Measurements from ENCODE around the gene SPECC1. TPM values are rescaled to one million over a fixed set of nuclear protein-coding genes. Genes with fewer than 3 reads are reported as not detected.

SPECC1 gene
- total RNA-seq, 1 experiment from 2014 or later, result 43.5 TPM

DNA sequence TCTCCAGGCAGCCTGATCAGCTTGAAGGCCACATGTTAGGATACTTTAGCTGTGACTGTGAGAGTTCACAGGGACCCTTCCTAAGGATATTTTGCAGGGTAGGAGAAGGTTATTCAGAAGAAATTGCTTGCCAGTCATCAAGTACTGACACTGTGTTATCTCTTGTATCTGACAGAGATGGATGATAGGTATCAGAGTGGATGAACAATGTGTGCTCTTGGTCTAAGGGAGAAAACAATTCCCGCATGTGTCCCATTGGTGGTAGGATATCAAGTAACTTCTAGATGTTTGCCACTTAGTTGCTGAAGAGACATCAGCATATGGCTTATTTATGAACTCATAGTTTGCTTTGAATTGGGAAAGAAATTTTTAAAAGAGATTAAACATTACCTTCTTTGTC, 219.3 kb downstream of the SPECC1 start:
- Histone ChIP-seq H3K4me1 (ENCODE audit: control insufficient read depth in 1 of 2, insufficient read depth in 2 of 2, low read length in 2 of 2) (0 out of 4 replicates have a peak, but pooled peaks cover 0 to 3% of the 10 kb centered on the region in 2 experiments), H3K27me3 (ENCODE audit: insufficient read depth, low read length) (no peaks in the 10 kb centered on the region), H3K9me3 (ENCODE audit: control insufficient read depth in 1 of 2, insufficient read depth in 1 of 2, low read depth in 1 of 2, low read length in 2 of 2) (no peaks in the 10 kb centered on the region), H3K9ac (ENCODE audit: low read length) (no peak overlapping the region), H3K4me3 (replicated peaks in 1 of 2; ENCODE audit: low read depth in 1 of 2, low read length in 2 of 2) (no peak overlapping the region), H4K20me1 (ENCODE audit: insufficient read depth) (no peaks in the 10 kb centered on the region; the same call in 1 of the 2 replicates), H3K4me2 (ENCODE audit: low read length) (no peak overlapping the region), H3K27ac (ENCODE audit: low read depth, low read length) (no peak overlapping the region), H2AFZ (ENCODE audit: low read depth, low read length, poor library complexity, severe bottlenecking) (no peak overlapping the region), H3K36me3 (ENCODE audit: control insufficient read depth in 1 of 2, insufficient read depth in 2 of 2, low read length in 2 of 2) (peaks cover 0 to 6% of the 10 kb centered on the region in 2 experiments; a peak in 2 of 4 replicates), H3K9me2 (ENCODE audit: insufficient read depth) (no peaks in the 10 kb centered on the region), H3K79me2 (ENCODE audit: insufficient read depth, low read length) (no peaks in the 10 kb centered on the region)
- TF ChIP-seq EZH2 (IDR thresholded peaks at IDR 0.05), result no peak
- TF ChIP-seq TCF7L2 (IDR thresholded peaks at IDR 0.05; ENCODE audit: borderline replicate concordance, extremely low read depth, insufficient read depth, insufficient read length), result no peak
- TF ChIP-seq, protein P1, sequence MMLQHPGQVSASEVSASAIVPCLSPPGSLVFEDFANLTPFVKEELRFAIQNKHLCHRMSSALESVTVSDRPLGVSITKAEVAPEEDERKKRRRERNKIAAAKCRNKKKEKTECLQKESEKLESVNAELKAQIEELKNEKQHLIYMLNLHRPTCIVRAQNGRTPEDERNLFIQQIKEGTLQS (IDR thresholded peaks at IDR 0.05), result no peak
- no peak for TF ChIP-seq ZFX (IDR thresholded peaks at IDR 0.05)
- ATAC-seq, result no peak
- ChIA-PET RAD21 (ENCODE audit: low non-redundant PET in 1 of 2, low total read pairs in 2 of 2, uncharacterized antibody in 2 of 2, unreplicated experiment in 2 of 2) (no interaction called here), CTCF (interaction anchor here (1.0 kb wide), 1 partner anchor 44 kb away, joined by 3 read pairs; no protein-coding TSS in a partner anchor), POLR2A (no interaction called here)
- intact Hi-C loops (cut with micrococcal nuclease), result loop anchor here (10.0 kb wide), 1 partner anchor 234 kb away; no protein-coding TSS in a partner anchor
- DNase-seq (ENCODE audit: low read depth, low spot score), result no peak
- BruUV-seq (replicated peaks), result no TSS peak

DNA sequence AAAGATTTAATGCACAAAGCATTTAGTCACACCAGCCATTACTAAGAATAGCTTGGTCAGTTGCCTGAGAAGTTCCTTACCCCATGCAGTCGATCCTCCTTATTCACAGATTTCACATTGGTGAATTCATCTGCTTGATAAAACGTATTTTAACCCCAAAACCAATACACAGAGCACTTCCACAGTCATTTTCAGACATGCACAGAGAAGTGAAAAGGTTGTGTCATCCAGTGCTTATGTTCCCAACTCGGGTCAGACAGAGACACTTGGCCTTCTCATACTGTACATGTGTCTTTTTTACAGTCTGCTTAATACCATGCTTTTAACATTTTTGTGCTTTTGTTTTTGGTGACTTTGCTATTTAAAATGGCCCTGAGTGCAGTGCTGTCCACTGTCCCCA, 219.7 kb downstream of the SPECC1 start:
- Histone ChIP-seq H4K20me1 (ENCODE audit: insufficient read depth) (no peaks in the 10 kb centered on the region; the same call in 1 of the 2 replicates), H3K36me3 (ENCODE audit: control insufficient read depth in 1 of 2, insufficient read depth in 2 of 2, low read length in 2 of 2) (peaks cover 0 to 6% of the 10 kb centered on the region in 2 experiments; a peak in 2 of 4 replicates)
- RAD21 ChIA-PET (ENCODE audit: low non-redundant PET in 1 of 2, low total read pairs in 2 of 2, uncharacterized antibody in 2 of 2, unreplicated experiment in 2 of 2), result no interaction called here
- TF ChIP-seq, protein P1 (IDR thresholded peaks at IDR 0.05), result no peak
- TF ChIP-seq FOSL1 (IDR thresholded peaks at IDR 0.05; ENCODE audit: low read depth), result no peak
- TF ChIP-seq TCF7L2 (IDR thresholded peaks at IDR 0.05; ENCODE audit: borderline replicate concordance, extremely low read depth, insufficient read depth, insufficient read length), result no peak
- TF ChIP-seq YY1 (IDR thresholded peaks at IDR 0.05; ENCODE audit: extremely low read depth, insufficient replicate concordance, low read depth, low read length), result no peak
- no peak for TF ChIP-seq CEBPB (IDR thresholded peaks at IDR 0.05; ENCODE audit: low read depth)
- no peak for TF ChIP-seq SP1 (IDR thresholded peaks at IDR 0.05; ENCODE audit: low read depth)
- no peak for TF ChIP-seq EZH2phosphoT487 (IDR thresholded peaks at IDR 0.05; ENCODE audit: borderline replicate concordance)
- TF ChIP-seq, protein P2, sequence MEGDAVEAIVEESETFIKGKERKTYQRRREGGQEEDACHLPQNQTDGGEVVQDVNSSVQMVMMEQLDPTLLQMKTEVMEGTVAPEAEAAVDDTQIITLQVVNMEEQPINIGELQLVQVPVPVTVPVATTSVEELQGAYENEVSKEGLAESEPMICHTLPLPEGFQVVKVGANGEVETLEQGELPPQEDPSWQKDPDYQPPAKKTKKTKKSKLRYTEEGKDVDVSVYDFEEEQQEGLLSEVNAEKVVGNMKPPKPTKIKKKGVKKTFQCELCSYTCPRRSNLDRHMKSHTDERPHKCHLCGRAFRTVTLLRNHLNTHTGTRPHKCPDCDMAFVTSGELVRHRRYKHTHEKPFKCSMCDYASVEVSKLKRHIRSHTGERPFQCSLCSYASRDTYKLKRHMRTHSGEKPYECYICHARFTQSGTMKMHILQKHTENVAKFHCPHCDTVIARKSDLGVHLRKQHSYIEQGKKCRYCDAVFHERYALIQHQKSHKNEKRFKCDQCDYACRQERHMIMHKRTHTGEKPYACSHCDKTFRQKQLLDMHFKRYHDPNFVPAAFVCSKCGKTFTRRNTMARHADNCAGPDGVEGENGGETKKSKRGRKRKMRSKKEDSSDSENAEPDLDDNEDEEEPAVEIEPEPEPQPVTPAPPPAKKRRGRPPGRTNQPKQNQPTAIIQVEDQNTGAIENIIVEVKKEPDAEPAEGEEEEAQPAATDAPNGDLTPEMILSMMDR (IDR thresholded peaks at IDR 0.05 in 2 of 3, conservative IDR thresholded peaks at IDR 0.05 in 1 of 3; ENCODE audit: borderline replicate concordance in 1 of 3, insufficient read depth in 1 of 3, low read depth in 2 of 3, low read length in 2 of 3), result no peak
- TF ChIP-seq, protein P3, sequence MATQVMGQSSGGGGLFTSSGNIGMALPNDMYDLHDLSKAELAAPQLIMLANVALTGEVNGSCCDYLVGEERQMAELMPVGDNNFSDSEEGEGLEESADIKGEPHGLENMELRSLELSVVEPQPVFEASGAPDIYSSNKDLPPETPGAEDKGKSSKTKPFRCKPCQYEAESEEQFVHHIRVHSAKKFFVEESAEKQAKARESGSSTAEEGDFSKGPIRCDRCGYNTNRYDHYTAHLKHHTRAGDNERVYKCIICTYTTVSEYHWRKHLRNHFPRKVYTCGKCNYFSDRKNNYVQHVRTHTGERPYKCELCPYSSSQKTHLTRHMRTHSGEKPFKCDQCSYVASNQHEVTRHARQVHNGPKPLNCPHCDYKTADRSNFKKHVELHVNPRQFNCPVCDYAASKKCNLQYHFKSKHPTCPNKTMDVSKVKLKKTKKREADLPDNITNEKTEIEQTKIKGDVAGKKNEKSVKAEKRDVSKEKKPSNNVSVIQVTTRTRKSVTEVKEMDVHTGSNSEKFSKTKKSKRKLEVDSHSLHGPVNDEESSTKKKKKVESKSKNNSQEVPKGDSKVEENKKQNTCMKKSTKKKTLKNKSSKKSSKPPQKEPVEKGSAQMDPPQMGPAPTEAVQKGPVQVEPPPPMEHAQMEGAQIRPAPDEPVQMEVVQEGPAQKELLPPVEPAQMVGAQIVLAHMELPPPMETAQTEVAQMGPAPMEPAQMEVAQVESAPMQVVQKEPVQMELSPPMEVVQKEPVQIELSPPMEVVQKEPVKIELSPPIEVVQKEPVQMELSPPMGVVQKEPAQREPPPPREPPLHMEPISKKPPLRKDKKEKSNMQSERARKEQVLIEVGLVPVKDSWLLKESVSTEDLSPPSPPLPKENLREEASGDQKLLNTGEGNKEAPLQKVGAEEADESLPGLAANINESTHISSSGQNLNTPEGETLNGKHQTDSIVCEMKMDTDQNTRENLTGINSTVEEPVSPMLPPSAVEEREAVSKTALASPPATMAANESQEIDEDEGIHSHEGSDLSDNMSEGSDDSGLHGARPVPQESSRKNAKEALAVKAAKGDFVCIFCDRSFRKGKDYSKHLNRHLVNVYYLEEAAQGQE (IDR thresholded peaks at IDR 0.05; ENCODE audit: low read depth), result no peak
- TF ChIP-seq, protein P4, sequence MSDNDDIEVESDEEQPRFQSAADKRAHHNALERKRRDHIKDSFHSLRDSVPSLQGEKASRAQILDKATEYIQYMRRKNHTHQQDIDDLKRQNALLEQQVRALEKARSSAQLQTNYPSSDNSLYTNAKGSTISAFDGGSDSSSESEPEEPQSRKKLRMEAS (IDR thresholded peaks at IDR 0.05), result no peak
- TF ChIP-seq EZH2 (IDR thresholded peaks at IDR 0.05), result no peak
- no peak for TF ChIP-seq SIN3A (IDR thresholded peaks at IDR 0.05; ENCODE audit: low read depth)
- TF ChIP-seq SRF (IDR thresholded peaks at IDR 0.05; ENCODE audit: low read depth), result no peak

More for the DNA sequence above, 219.7 kb downstream of the SPECC1 start:
- H3K4me3 ChIP-seq (replicated peaks in 1 of 2; ENCODE audit: low read depth in 1 of 2, low read length in 2 of 2), result no peak overlapping the region
- H3K27ac ChIP-seq (ENCODE audit: low read depth, low read length), result no peak overlapping the region
- no peak overlapping the region for H2AFZ ChIP-seq (ENCODE audit: low read depth, low read length, poor library complexity, severe bottlenecking)
- H3K4me2 ChIP-seq (ENCODE audit: low read length), result no peak overlapping the region
- POLR2A ChIA-PET, result no interaction called here
- no peaks in the 10 kb centered on the region for H3K79me2 ChIP-seq (ENCODE audit: insufficient read depth, low read length)
- no peaks in the 10 kb centered on the region for H3K9me2 ChIP-seq (ENCODE audit: insufficient read depth)
- H3K9me3 ChIP-seq (ENCODE audit: control insufficient read depth in 1 of 2, insufficient read depth in 1 of 2, low read depth in 1 of 2, low read length in 2 of 2), result no peaks in the 10 kb centered on the region
- no TSS peak for BruUV-seq (replicated peaks)
- intact Hi-C loops (cut with micrococcal nuclease), result loop anchor here (10.0 kb wide), 1 partner anchor 234 kb away; no protein-coding TSS in a partner anchor
- CTCF ChIA-PET, result no interaction called here
- ATAC-seq (no peak), DNase-seq (ENCODE audit: low read depth, low spot score) (no peak)
- H3K4me1 ChIP-seq (ENCODE audit: control insufficient read depth in 1 of 2, insufficient read depth in 2 of 2, low read length in 2 of 2), result 0 out of 4 replicates have a peak, but pooled peaks cover 0 to 3% of the 10 kb centered on the region in 2 experiments
- no peaks in the 10 kb centered on the region for H3K27me3 ChIP-seq (ENCODE audit: insufficient read depth, low read length)
- no peak overlapping the region for H3K9ac ChIP-seq (ENCODE audit: low read length)

All from HCT116 (cell line).